ENCODE results near the gene ATG16L1.

ATG16L1 gene

GRCh38 chr2:233261819-233262555, 10.5 kb downstream of the ATG16L1 start:
- peak; percentile 39 for DNase-seq

- no peak for DNase-seq
Measured at GRCh38 chr2:233262562-233262961, 11.1 kb downstream of the ATG16L1 start.

GRCh38 chr2:233263045-233263570, 11.6 kb downstream of the ATG16L1 start:
- DNase-seq = no peak

GRCh38 chr2:233264667-233265066, 13.2 kb downstream of the ATG16L1 start:
- DNase-seq = no peak

- no peak for DNase-seq
Measured at GRCh38 chr2:233265899-233266431, 14.5 kb downstream of the ATG16L1 start.

GRCh38 chr2:233266481-233266880, 15.0 kb downstream of the ATG16L1 start:
- DNase-seq = no peak

GRCh38 chr2:233267516-233268245, 16.2 kb downstream of the ATG16L1 start:
- peak; percentile 92 for DNase-seq

- DNase-seq = peak; percentile 38
Measured at GRCh38 chr2:233270366-233270765, 18.9 kb downstream of the ATG16L1 start.

GRCh38 chr2:233270951-233271350, 19.5 kb downstream of the ATG16L1 start:
- no peak for DNase-seq

GRCh38 chr2:233271693-233272092, 20.2 kb downstream of the ATG16L1 start:
- DNase-seq = no peak

GRCh38 chr2:233273120-233273519, 21.6 kb downstream of the ATG16L1 start:
- DNase-seq = peak; percentile 75

GRCh38 chr2:233275223-233275622, 23.8 kb downstream of the ATG16L1 start:
- DNase-seq = no peak

- DNase-seq = no peak
Measured at GRCh38 chr2:233278921-233279320, 27.4 kb downstream of the ATG16L1 start.

GRCh38 chr2:233280114-233280693, 28.7 kb downstream of the ATG16L1 start:
- no peak for DNase-seq

GRCh38 chr2:233281553-233281952, 30.1 kb downstream of the ATG16L1 start:
- DNase-seq = no peak

GRCh38 chr2:233281992-233282603, 30.6 kb downstream of the ATG16L1 start:
- DNase-seq = no peak

GRCh38 chr2:233285921-233286320, 34.4 kb downstream of the ATG16L1 start:
- no peak for DNase-seq

GRCh38 chr2:233287871-233288270, 36.4 kb downstream of the ATG16L1 start:
- DNase-seq = no peak

GRCh38 chr2:233288663-233289062, 37.2 kb downstream of the ATG16L1 start:
- no peak for DNase-seq

GRCh38 chr2:233289648-233290047, 38.2 kb downstream of the ATG16L1 start:
- DNase-seq = no peak

- DNase-seq = no peak
Measured at GRCh38 chr2:233290051-233290845, 38.8 kb downstream of the ATG16L1 start.

- DNase-seq = no peak
Measured at GRCh38 chr2:233295891-233296290, 44.4 kb downstream of the ATG16L1 start.

Data from activated CD4-positive, alpha-beta T cell treated with anti-CD3 and anti-CD28 coated beads, Interleukin-2, amount 50 U/mL, for 16 hours (primary cell).